Measurements from ENCODE around the gene CBY2. TPM values are rescaled to one million over a fixed set of nuclear protein-coding genes. Genes with fewer than 3 reads are reported as not detected.

The CBY2 gene
- total and polyA plus RNA-seq, 2 of the 4 experiments (the other 2 are of a cell fraction) = not detected

- no peak overlapping the region for H3K18ac ChIP-seq (ENCODE audit: low read depth, low read length)
- no peak overlapping the region for H3K4me2 ChIP-seq (ENCODE audit: low read depth, low read length)
- H3K4me3 ChIP-seq (ENCODE audit: insufficient read depth, low read depth, low read length) = no peak overlapping the region
- no peaks in the 10 kb centered on the region for H3K4me1 ChIP-seq (ENCODE audit: control insufficient read depth, insufficient read depth, low read length)
- dilution Hi-C loops (cut with HindIII; ENCODE audit: low sequenced_read_pairs, unreplicated experiment) = no loop called here
- no peaks in the 10 kb centered on the region for H3K79me1 ChIP-seq (ENCODE audit: low read depth in 1 of 2, low read length in 2 of 2)
- no peaks in the 10 kb centered on the region for H3K9me3 ChIP-seq (ENCODE audit: control insufficient read depth, insufficient read depth, low read length)
- H2BK120ac ChIP-seq (ENCODE audit: low read depth, low read length) = no peak overlapping the region
- in situ Hi-C loops (cut with MboI; ENCODE audit: low sequenced_read_pairs) = no loop called here
- POLR2A ChIA-PET (ENCODE audit: unreplicated experiment) = no interaction called here
- no peak overlapping the region for H2BK20ac ChIP-seq (ENCODE audit: low read depth, low read length)
- no peak overlapping the region for H2AK5ac ChIP-seq (ENCODE audit: low read depth, low read length)
- no peak overlapping the region for H2BK15ac ChIP-seq (ENCODE audit: low read depth, low read length)
- intact Hi-C loops (cut with micrococcal nuclease) = no loop called here
- no peak overlapping the region for H3K9ac ChIP-seq (ENCODE audit: low read depth, low read length)
- no peak overlapping the region for H4K91ac ChIP-seq (ENCODE audit: insufficient read depth, low read depth, low read length)
- TF ChIP-seq USF2 (IDR thresholded peaks at IDR 0.05; ENCODE audit: low read depth, low read length) (no peak), MXI1 (IDR thresholded peaks at IDR 0.05; ENCODE audit: borderline replicate concordance, low read depth, low read length) (no peak), RFX5 (IDR thresholded peaks at IDR 0.05; ENCODE audit: low read depth, low read length) (no peak)
- H3K27me3 ChIP-seq (ENCODE audit: control insufficient read depth, insufficient read depth, low read length) = peaks cover 2% of the 10 kb centered on the region; the same call in 1 of the 2 replicates
- no peak overlapping the region for H2AK9ac ChIP-seq (replicated peaks; ENCODE audit: low read depth, low read length, poor library complexity)
- no peak overlapping the region for H4K8ac ChIP-seq (ENCODE audit: low read depth in 2 of 2, low read length in 2 of 2)
- H4K20me1 ChIP-seq (ENCODE audit: insufficient read depth, low read length) = no peaks in the 10 kb centered on the region
- ATAC-seq (ENCODE audit: low read depth) (no peak), DNase-seq (no peak)
- no peak overlapping the region for H4K5ac ChIP-seq (ENCODE audit: low read depth, low read length)
- H3K9me1 ChIP-seq (ENCODE audit: insufficient read depth, low read length) = no peaks in the 10 kb centered on the region
- no peaks in the 10 kb centered on the region for H3K36me3 ChIP-seq (ENCODE audit: control insufficient read depth, insufficient read depth, low read length)
- BruUV-seq (replicated peaks) = no TSS peak
- CTCF ChIA-PET = interaction anchor here (1.0 to 1.4 kb wide), 2 partner anchors 16 to 18 kb away, joined by 3 to 4 read pairs; no protein-coding TSS in a partner anchor
- WGBS, 2 experiments (ENCODE audit: extremely low coverage in 2 of 2, insufficient read length in 1 of 2) = 20% methylated on average over 1 of the region's 1 CpG; no CpG with 5 or more reads in 1 of the 2 experiments
- H3K4ac ChIP-seq (ENCODE audit: low read depth, low read length) = no peak overlapping the region
- H2AFZ ChIP-seq (replicated peaks; ENCODE audit: low read length, poor library complexity) = no peak overlapping the region
- H3K23ac ChIP-seq (ENCODE audit: low read depth, low read length) = no peak overlapping the region
- H2BK5ac ChIP-seq (ENCODE audit: low read depth, low read length, poor library complexity, severe bottlenecking) = no peak overlapping the region
- H3K27ac ChIP-seq (ENCODE audit: insufficient read depth, low read length) = no peak overlapping the region
- H3K14ac ChIP-seq (replicated peaks; ENCODE audit: low read depth, low read length) = no peak overlapping the region
- no peak overlapping the region for H3K56ac ChIP-seq (ENCODE audit: extremely low read depth, insufficient read depth, low read length)
Measured at GRCh38 chr13:45717349-45717748, 15.2 kb downstream of the CBY2 start.

Measured in IMR-90 (cell line).